ENCODE data around the gene CRYM. TPM values are rescaled to one million over a fixed set of nuclear protein-coding genes. Genes with fewer than 3 reads are reported as not detected.

CRYM gene
- total and polyA plus RNA-seq, 10 of the 15 experiments (the other 5 are each of a cell fraction or from before 2014, with no cell fraction given) = 0.30 to 6.1 (median 3.9) TPM

- TF ChIP-seq NRF1 (conservative IDR thresholded peaks at IDR 0.05; ENCODE audit: low read depth, low read length) (no peak), LARP7 (IDR thresholded peaks at IDR 0.05) (peak; percentile 94), FOXK2 (IDR thresholded peaks at IDR 0.05) (no peak), SREBF1 (IDR thresholded peaks at IDR 0.05; ENCODE audit: low read length) (no peak), JUNB (IDR thresholded peaks at IDR 0.05) (no peak), EZH2 (IDR thresholded peaks at IDR 0.05; ENCODE audit: borderline replicate concordance, control insufficient read depth, low read depth, low read length) (no peak), MEF2B (IDR thresholded peaks at IDR 0.05; ENCODE audit: partially characterized antibody, poor library complexity, severe bottlenecking) (no peak), SRF (IDR thresholded peaks at IDR 0.05; ENCODE audit: low read depth in 2 of 2, low read length in 2 of 2) (no peak), CHD2 (IDR thresholded peaks at IDR 0.05; ENCODE audit: borderline replicate concordance, low read depth, low read length) (no peak), MEF2A (IDR thresholded peaks at IDR 0.05; ENCODE audit: insufficient read depth, low read depth, low read length) (no peak), ZBTB11 (CRISPR knock-in tag; IDR thresholded peaks at IDR 0.05) (no peak), ZNF622 (IDR thresholded peaks at IDR 0.05) (no peak), ZNF207 (IDR thresholded peaks at IDR 0.05; ENCODE audit: borderline replicate concordance) (no peak; the same call in 1 of the 2 replicates), SIX5 (IDR thresholded peaks at IDR 0.05; ENCODE audit: low read depth, low read length, severe bottlenecking) (no peak), YBX1 (IDR thresholded peaks at IDR 0.05) (no peak), REST (IDR thresholded peaks at IDR 0.05; ENCODE audit: low read depth, low read length) (no peak), FOS (IDR thresholded peaks at IDR 0.05; ENCODE audit: borderline replicate concordance, extremely low read depth, insufficient read length) (no peak), ESRRA (IDR thresholded peaks at IDR 0.05; ENCODE audit: low read length) (no peak), ZBED1 (IDR thresholded peaks at IDR 0.05; ENCODE audit: borderline replicate concordance) (no peak), ZZZ3 (IDR thresholded peaks at IDR 0.05; ENCODE audit: control insufficient read depth, insufficient read length, low read depth) (no peak), HDAC6 (IDR thresholded peaks at IDR 0.05; ENCODE audit: unreplicated experiment) (peak; percentile 15), ATF7 (IDR thresholded peaks at IDR 0.05; ENCODE audit: low read depth) (0 out of 2 replicates have a peak, but pooled peaks have one; percentile 12), JUND (IDR thresholded peaks at IDR 0.05; ENCODE audit: low read depth, low read length) (no peak), PBX3 (IDR thresholded peaks at IDR 0.05; ENCODE audit: insufficient replicate concordance, low read depth, low read length) (no peak)
Measured at GRCh38 chr16:21301168-21301894, 23.2 kb upstream of the CRYM start (continued).
